GM12878 (cell line): ENCODE data around the gene ESRRG. TPM values are rescaled to one million over a fixed set of nuclear protein-coding genes. Genes with fewer than 3 reads are reported as not detected.
"Not testable (repeated sequence)": the region's sequence is repeated elsewhere in the genome, so short reads cannot be mapped to it uniquely, and the experiment has no call there.

Experiments
- ATAC-seq: fragments of 200-7000 bp; cut with Tn5 transposase; 3 replicates; pipeline ENCODE4 v1.9.1; 2020; ENCODE audit warnings: mild to moderate bottlenecking, moderate library complexity
- BruUV-seq: library from RNA; stranded (reverse); fragments of 400-500 nt; replicated peaks from 2 replicates; lab custom pipeline; 2021; lab: Mats Ljungman, UMichigan
- CTCF ChIA-PET: fragments of 300-600 bp; sonication (Branson Sonifier 250); formaldehyde crosslinking; extraction: SDS; loops from one replicate; lab custom pipeline; 2021; ENCODE audit warnings: inconsistent platforms; lab: Yijun Ruan, JAX
- POLR2A ChIA-PET: fragments of 350-600 bp; formaldehyde crosslinking; extraction: SDS; loops from one replicate; lab custom pipeline; 2021; ENCODE audit warnings: inconsistent platforms; lab: Charles Lee
- RAD21 ChIA-PET: fragments of 300-600 bp; sonication (Branson Sonifier 250); formaldehyde crosslinking; loops from one replicate; lab custom pipeline; 2023; ENCODE audit warnings: antibody characterized with exemption; ENCODE audit not compliant: unreplicated experiment; lab: Charles Lee
- SMC1A ChIA-PET: fragments of 300-600 bp; sonication (Branson Sonifier 250); formaldehyde crosslinking; loops from one replicate; lab custom pipeline; 2023; ENCODE audit not compliant: unreplicated experiment, uncharacterized antibody; lab: Charles Lee
- DNase-seq: peaks from one replicate; pipeline ENCODE4 v3.0.0-alpha.2; 2011; ENCODE audit warnings: low read depth, low spot score
- FAIRE-seq: peaks from 3 replicates; lab custom pipeline; 2011; peaks lifted over from hg19 to GRCh38; lab: Jason Lieb, UNC
- H2AFZ ChIP-seq: 2 replicates; pipeline ENCODE4 v1.6.0; 2011; ENCODE audit warnings: low read depth, low read length, control low read depth; ENCODE audit not compliant: control insufficient read depth
- H3K27ac ChIP-seq: 2 replicates; pipeline ENCODE4 v1.5.1; 2011; ENCODE audit warnings: control low read depth; ENCODE audit not compliant: control insufficient read depth, insufficient read depth
- H3K27me3 ChIP-seq, 2 experiments: replicated peaks in 1 of 2; 2 replicates each; pipeline versions ENCODE4 v1.6.0 to v1.6.1; 2011; ENCODE audit warnings: low read length in 1 of 2; ENCODE audit not compliant: control insufficient read depth in 2 of 2, insufficient read depth in 2 of 2
- H3K36me3 ChIP-seq, 2 experiments: 2 replicates each; pipeline ENCODE4 v1.5.1; 2011; ENCODE audit warnings: low read length in 1 of 2; ENCODE audit not compliant: control insufficient read depth in 2 of 2, insufficient read depth in 2 of 2
- H3K4me1 ChIP-seq: 2 replicates; pipeline ENCODE4 v1.6.1; 2011; ENCODE audit warnings: mild to moderate bottlenecking, low read length, moderate library complexity, mixed read lengths; ENCODE audit not compliant: control insufficient read depth, insufficient read depth
- H3K4me2 ChIP-seq: 2 replicates; pipeline ENCODE4 v1.6.0; 2011; ENCODE audit warnings: control low read depth; ENCODE audit not compliant: control insufficient read depth, insufficient read depth
- H3K4me3 ChIP-seq: fragments of 200-600 bp; sonication (generic); 2 replicates; pipeline ENCODE4 v1.5.1; 2016
- H3K79me2 ChIP-seq: 2 replicates; pipeline ENCODE4 v1.6.0; 2011; ENCODE audit warnings: low read length; ENCODE audit not compliant: control insufficient read depth, insufficient read depth
- H3K9ac ChIP-seq: 2 replicates; pipeline ENCODE4 v1.8.0; 2011; ENCODE audit warnings: low read length, control low read depth, mixed read lengths; ENCODE audit not compliant: control insufficient read depth, insufficient read depth
- H3K9me3 ChIP-seq: replicated peaks from 3 replicates; pipeline ENCODE4 v1.5.1; 2011; ENCODE audit warnings: mild to moderate bottlenecking, low read length; ENCODE audit not compliant: control insufficient read depth, insufficient read depth
- H4K20me1 ChIP-seq: 2 replicates; pipeline ENCODE4 v1.6.0; 2011; ENCODE audit not compliant: control insufficient read depth, insufficient read depth
- CBFB ChIP-seq: IDR thresholded peaks from 2 replicates; pipeline ENCODE4 v1.6.1; 2016; ENCODE audit warnings: antibody characterized with exemption, low read depth
- CBX3 ChIP-seq: fragments of 200-600 bp; sonication (generic); IDR thresholded peaks from 2 replicates; pipeline ENCODE4 v1.6.1; 2016; ENCODE audit warnings: low read depth, borderline replicate concordance
- EP300 ChIP-seq, 2 experiments: fragments of 150-350 bp in 1 of 2; IDR thresholded peaks; 2 replicates each; pipeline ENCODE4 v1.6.1; 2011 to 2012; ENCODE audit warnings: low read depth in 2 of 2, low read length in 2 of 2, borderline replicate concordance in 1 of 2, improper control_type of control experiment in 1 of 2, inconsistent platforms in 1 of 2; ENCODE audit not compliant: control insufficient read depth in 1 of 2
- HSF1 ChIP-seq: fragments of 150-350 bp; IDR thresholded peaks from 2 replicates; pipeline ENCODE4 v1.6.1; 2014; ENCODE audit warnings: mild to moderate bottlenecking, low read depth, low read length
- MAX ChIP-seq: IDR thresholded peaks from 2 replicates; pipeline ENCODE4 v1.6.1; 2012; ENCODE audit warnings: low read depth, low read length, improper control_type of control experiment
- MLLT1 ChIP-seq: fragments of 450-650 bp; IDR thresholded peaks from 2 replicates; pipeline ENCODE4 v1.6.1; 2016; ENCODE audit warnings: mild to moderate bottlenecking
- MYB ChIP-seq: fragments of 150-350 bp; IDR thresholded peaks from 2 replicates; pipeline ENCODE4 v1.6.1; 2014; ENCODE audit warnings: mild to moderate bottlenecking, low read depth, low read length, borderline replicate concordance
- NBN ChIP-seq: fragments of 450-650 bp; IDR thresholded peaks from 2 replicates; pipeline ENCODE4 v1.6.1; 2016
- NR2C2 ChIP-seq: IDR thresholded peaks from 2 replicates; pipeline ENCODE4 v1.6.1; 2011; ENCODE audit warnings: borderline replicate concordance, low read depth; ENCODE audit not compliant: control insufficient read depth, insufficient read length
- POU2F2 ChIP-seq: IDR thresholded peaks from 3 replicates; pipeline ENCODE4 v1.6.1; 2011; ENCODE audit warnings: low read depth, mild to moderate bottlenecking, low read length, borderline replicate concordance
- RUNX3 ChIP-seq: IDR thresholded peaks from 2 replicates; pipeline ENCODE4 v1.6.1; 2012; ENCODE audit warnings: low read length, inconsistent platforms
- SMC3 ChIP-seq: IDR thresholded peaks from 2 replicates; pipeline ENCODE4 v1.6.1; 2011; ENCODE audit warnings: low read length, improper control_type of control experiment, borderline replicate concordance
- SPI1 ChIP-seq: IDR thresholded peaks from 2 replicates; pipeline ENCODE4 v1.6.1; 2011; ENCODE audit warnings: low read depth, mild to moderate bottlenecking, low read length, moderate library complexity, borderline replicate concordance; ENCODE audit not compliant: insufficient read depth
- TCF7 ChIP-seq: IDR thresholded peaks from 2 replicates; pipeline ENCODE4 v1.6.1; 2014; ENCODE audit warnings: antibody characterized with exemption, borderline replicate concordance
- ZNF207 ChIP-seq: fragments of 450-650 bp; IDR thresholded peaks from 2 replicates; pipeline ENCODE4 v1.6.1; 2014; ENCODE audit warnings: antibody characterized with exemption, mild to moderate bottlenecking, borderline replicate concordance
- WGBS: methylation state at CpG from one replicate; pipeline ENCODE4 v1.1.6; 2016; ENCODE audit warnings: low lambda C conversion rate; ENCODE audit not compliant: insufficient replicate concordance, insufficient coverage; ENCODE audit errors: missing lambda C conversion rate; 5-methylcytosine and 5-hydroxymethylcytosine counted together
- in situ Hi-C: fragments of 300-500 bp; cut with MboI; formaldehyde crosslinking; loops from 9 replicates; pipeline ENCODE4 v1.14.3; 2018; ENCODE audit warnings: mixed read lengths
- intact Hi-C: fragments of 100-400 bp; cut with micrococcal nuclease; formaldehyde crosslinking; loops from one replicate; pipeline ENCODE4 v1.14.2; 2022; ENCODE audit not compliant: unreplicated experiment
- polyA plus RNA-seq, 11 experiments: library from polyadenylated mRNA; depleted of rRNA in 4 of 11; unstranded in 6 of 11; stranded (reverse) in 5 of 11; fragments of >200 nt; fragmentation: Nextera tagmentation in 4 of 11; fragmentation: Illumina TruSeq in 1 of 11; extraction: Ambion mirVana in 4 of 11; extraction: Trizol in 1 of 11; gene quantifications; 1 replicate in 1 of 11; 2 replicates in 10 of 11; pipeline versions ENCODE4 v1.2.1 to v1.2.3, GENCODE V29; 2011 to 2016; ENCODE audit warnings: inconsistent platforms in 2 of 11, missing spikeins in 2 of 11, low read depth in 1 of 11
- total RNA-seq, 4 experiments: library from RNA; depleted of rRNA in 3 of 4; stranded (reverse); fragments of >200 nt in 3 of 4; fragmentation: Illumina TruSeq in 1 of 4; extraction: Trizol in 1 of 4; gene quantifications; 2 replicates each; pipeline versions ENCODE4 v1.2.1 to v1.2.3, GENCODE V29; 2013 to 2021

Gene ESRRG
- total and polyA plus RNA-seq, 10 of the 15 experiments (the other 5 are each of a cell fraction or from before 2014, with no cell fraction given): 0.03 TPM; not detected in 9

GRCh38 chr1:216704065-216704464 is 19.2 kb downstream of the ESRRG start:
- SMC1A ChIA-PET, in situ Hi-C loops: not testable (repeated sequence)

GRCh38 chr1:216702170-216702569 is 21.1 kb downstream of the ESRRG start:
- Histone ChIP-seq H3K27ac (no peak overlapping the region), H3K9ac (no peak overlapping the region), H3K9me3 (no peaks in the 10 kb centered on the region), H3K36me3 (no peaks in the 10 kb centered on the region), H3K4me2 (no peak overlapping the region), H4K20me1 (no peaks in the 10 kb centered on the region), H3K4me1 (no peaks in the 10 kb centered on the region), H3K79me2 (no peaks in the 10 kb centered on the region), H3K4me3 (no peak overlapping the region), H2AFZ (no peak overlapping the region), H3K27me3 (no peaks in the 10 kb centered on the region)
- ChIA-PET POLR2A (no interaction called here), RAD21 (interaction anchor here (0.7 kb wide), 1 partner anchor 161 kb away, joined by 3 read pairs; no protein-coding TSS in a partner anchor), CTCF (no interaction called here), SMC1A (no interaction called here)
- WGBS: 16% methylated on average over 2 of the region's 3 CpGs
- no peak for DNase-seq
- no peak for FAIRE-seq
- in situ Hi-C loops: no loop called here
- peak; percentile 93 for ATAC-seq
- intact Hi-C loops: no loop called here
- no TSS peak for BruUV-seq
- 0 out of 2 replicates have a peak, but pooled peaks have one; percentile 8 for TF ChIP-seq RUNX3
- TF ChIP-seq SMC3: no peak
- TF ChIP-seq NR2C2: no peak
- no peak for TF ChIP-seq MAX
- no peak for TF ChIP-seq NBN
- no peak for TF ChIP-seq MYB
- TF ChIP-seq MLLT1: no peak
- peak; percentile 90 for TF ChIP-seq SPI1
- no peak for TF ChIP-seq POU2F2
- TF ChIP-seq CBFB: no peak
- TF ChIP-seq CBX3: no peak
- no peak for TF ChIP-seq TCF7
- no peak for TF ChIP-seq EP300 (IDR thresholded peaks at IDR 0.05; ENCODE audit: borderline replicate concordance in 1 of 2, control insufficient read depth in 1 of 2, low read depth in 2 of 2, low read length in 2 of 2)
- no peak for TF ChIP-seq ZNF207
- no peak for TF ChIP-seq HSF1

More at GRCh38 chr1:216704065-216704464, 19.2 kb downstream of the ESRRG start:
- H3K4me1 ChIP-seq, H3K36me3 ChIP-seq, H2AFZ ChIP-seq, H4K20me1 ChIP-seq, BruUV-seq, H3K4me2 ChIP-seq, POLR2A ChIA-PET, H3K4me3 ChIP-seq, intact Hi-C loops, ATAC-seq, H3K9ac ChIP-seq, H3K27ac ChIP-seq, CTCF ChIA-PET, H3K79me2 ChIP-seq, H3K27me3 ChIP-seq, FAIRE-seq, DNase-seq, RAD21 ChIA-PET, H3K9me3 ChIP-seq: not testable (repeated sequence)
- WGBS: 55% methylated on average over 9 of the region's 9 CpGs
